Head of caudate nucleus (tissue), 42 donors: ENCODE results near the gene PRKCE.

Experiments
- DNase-seq, 42 donors: peaks; one replicate each; pipeline versions ENCODE4 v3.0.0 to v3.0.0-alpha.2; 2020 to 2021; ENCODE audit warnings: mixed read lengths in 7 of 42
- intact Hi-C: fragments of 100-400 bp; cut with DNase I; formaldehyde crosslinking; loops from one replicate; pipeline ENCODE4 v1.15.0; 2022

Gene PRKCE

DNA sequence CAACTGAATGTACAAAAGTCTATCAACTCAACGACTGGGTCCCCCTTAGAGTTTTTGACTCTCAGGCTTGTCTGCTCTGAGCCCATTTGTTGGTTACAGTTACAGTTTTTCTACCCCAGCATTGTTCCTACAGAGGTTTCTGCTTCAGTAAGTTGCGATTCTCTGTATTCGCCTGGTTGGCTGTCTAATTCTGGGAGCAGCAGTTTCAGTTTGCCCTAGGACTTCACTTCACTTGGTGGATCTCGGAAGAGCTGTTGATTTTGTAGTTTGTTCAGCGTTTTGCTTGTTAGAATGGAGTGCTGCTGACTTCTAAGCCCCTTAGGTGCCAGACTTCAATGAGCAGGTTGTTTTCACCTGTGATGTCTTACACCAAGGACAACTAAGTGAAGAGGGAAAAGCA lies 349.2 kb downstream of the PRKCE start:
- intact Hi-C loops: no loop called here
- DNase-seq: no peak

DNA sequence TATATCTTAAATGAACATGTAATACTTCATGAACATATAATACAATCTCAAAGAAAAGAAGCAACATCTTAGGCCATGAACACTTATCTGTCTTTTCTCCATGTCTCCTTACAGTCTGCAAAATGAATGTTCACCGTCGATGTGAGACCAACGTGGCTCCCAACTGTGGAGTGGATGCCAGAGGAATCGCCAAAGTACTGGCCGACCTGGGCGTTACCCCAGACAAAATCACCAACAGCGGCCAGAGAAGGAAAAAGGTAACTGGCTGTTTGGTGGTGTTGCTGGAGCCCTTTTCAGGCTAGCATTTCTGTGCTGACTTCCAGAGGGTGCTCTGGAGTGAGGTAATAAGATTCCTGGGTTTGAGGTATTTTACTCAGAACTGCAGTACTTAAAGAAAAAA lies 349.8 kb downstream of the PRKCE start:
- intact Hi-C loops: no loop called here
- DNase-seq: no peak

GRCh38 chr2:46001741-46002506 lies 350.4 kb downstream of the PRKCE start:
- intact Hi-C loops: no loop called here
- DNase-seq: no peak

DNA sequence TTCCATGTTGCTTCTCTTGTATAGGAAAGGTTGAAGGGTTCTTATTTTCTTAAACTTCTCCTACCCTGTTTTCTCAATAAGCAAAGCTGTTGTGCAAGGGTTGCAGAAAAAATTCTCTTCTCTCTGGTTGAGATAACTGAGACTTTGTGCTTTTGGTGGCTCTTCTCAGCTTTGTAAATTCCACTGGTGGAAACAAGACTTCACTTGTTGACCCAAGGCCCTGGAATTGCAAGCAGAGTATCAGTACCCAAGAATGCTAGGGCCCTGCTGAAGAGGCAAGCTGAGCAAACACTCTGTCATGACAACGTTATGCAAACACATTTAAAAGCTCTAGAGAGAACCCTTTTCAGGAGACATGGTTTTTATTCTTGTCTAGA lies 351.0 kb downstream of the PRKCE start:
- intact Hi-C loops: no loop called here
- no peak for DNase-seq

- DNase-seq: no peak
- intact Hi-C loops: no loop called here
Measured at GRCh38 chr2:46002947-46003346, 351.5 kb downstream of the PRKCE start.

DNA sequence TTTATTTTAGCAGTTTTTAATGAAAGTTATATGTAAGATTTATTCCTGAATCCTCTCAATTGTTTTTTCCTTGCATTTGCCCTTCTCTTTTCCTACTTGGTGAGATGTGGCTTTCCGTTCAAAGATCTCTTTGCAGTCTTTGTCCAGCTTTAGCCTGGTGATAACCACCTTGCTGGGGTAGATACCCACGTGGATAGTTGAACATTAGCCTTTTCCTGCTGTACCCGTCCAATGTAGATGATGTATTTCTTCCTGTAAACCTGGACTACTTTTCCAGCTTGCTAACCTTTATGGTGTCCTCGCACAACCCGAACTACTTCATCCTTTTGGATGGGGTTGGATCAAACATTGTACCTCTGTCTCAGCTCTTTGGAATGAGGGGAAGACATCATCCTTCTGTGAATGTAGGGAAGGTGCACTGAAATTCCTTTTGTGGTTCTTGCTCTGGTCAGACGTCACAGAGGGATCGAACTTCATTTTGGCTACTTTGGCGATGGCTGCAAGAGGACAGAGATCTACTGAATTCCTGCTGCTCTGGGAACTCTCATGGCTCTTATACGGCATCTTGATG lies 352.5 kb downstream of the PRKCE start:
- intact Hi-C loops: no loop called here

DNA sequence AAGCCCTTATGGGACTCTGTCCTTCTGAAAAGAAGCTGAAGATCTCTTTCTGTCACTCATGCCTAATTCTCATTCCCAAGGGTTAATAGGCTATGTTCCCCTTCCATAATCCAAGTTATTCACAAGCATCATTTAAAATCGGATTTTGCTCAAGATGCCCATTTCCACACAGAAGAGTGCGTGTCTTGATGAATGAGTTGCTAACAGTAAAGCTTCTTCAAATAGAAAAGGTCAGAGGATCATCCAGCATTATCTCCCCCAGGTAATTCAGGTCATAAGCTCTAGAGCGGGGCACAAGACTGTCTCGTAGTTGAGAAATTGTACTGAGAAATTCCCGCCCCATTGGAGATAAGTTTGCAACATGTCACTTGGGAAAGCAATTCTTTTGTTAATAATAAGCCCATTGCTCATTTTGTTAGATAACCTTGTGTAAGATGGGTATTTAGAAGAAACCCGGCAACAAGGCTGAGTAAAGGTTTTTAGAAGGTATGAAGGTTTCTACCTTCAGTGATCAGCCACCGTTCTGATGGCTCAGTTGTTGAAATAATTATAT lies 355.1 kb downstream of the PRKCE start:
- intact Hi-C loops: no loop called here
- no peak for DNase-seq

More for the DNA sequence above, 352.5 kb downstream of the PRKCE start:
- DNase-seq: no peak

- intact Hi-C loops: no loop called here
- no peak for DNase-seq
Measured at GRCh38 chr2:46007412-46007811, 355.9 kb downstream of the PRKCE start.

DNA sequence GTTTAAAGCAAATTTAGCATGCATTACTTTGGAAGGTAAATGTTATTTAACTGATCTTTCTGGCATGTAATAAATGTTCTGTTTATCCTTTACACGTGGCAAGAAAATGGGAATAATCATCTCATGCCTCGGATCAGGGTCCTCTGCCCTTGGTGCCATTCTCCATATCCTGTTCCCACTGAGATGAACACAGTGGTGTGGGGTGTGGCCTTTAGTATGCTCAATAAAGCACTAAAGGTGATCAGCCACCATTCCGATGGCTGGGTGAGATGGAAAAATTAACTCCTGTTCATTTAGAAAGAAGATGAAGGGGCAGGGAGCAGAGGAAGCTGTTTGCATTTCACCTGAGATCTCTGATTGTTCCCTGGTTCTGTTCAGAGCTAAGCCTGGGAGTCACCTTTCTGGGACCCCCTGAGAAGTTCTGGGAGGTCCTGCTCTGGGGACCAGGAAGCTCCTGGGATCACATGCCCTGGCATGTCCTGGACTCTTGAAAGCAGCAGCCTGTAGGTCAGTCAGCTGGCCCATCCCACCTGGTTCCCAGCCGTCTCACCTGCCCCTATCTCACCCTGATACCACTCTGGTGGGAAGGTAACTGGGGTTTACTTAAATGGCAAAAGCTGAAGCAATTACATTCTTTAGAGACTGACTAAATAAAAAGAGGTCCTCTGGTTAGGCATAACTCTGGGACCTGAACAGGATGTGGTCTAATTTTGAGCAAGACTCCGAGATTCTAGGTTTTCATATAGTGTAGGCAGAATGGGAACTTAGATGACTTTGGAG lies 356.8 kb downstream of the PRKCE start:
- no peak for DNase-seq
- intact Hi-C loops: no loop called here

DNA sequence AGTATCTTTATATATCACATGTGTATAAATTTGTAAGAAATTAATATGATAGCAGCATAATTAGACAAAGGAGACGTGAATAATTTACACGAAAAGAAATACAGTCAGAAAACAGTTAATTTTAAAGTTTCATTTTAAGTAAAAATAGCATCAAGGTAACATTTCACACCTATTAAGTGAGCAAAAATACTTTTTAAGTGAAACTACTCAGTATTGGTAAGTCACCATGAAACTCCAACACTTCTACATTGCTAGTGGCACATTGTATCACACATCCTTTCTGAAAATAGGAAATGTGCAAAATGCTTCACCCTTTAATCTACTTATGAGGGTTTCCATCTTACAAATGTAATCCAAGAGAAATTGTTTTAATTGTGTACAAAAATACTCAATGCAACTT lies 357.8 kb downstream of the PRKCE start:
- intact Hi-C loops: no loop called here
- no peak for DNase-seq

DNA sequence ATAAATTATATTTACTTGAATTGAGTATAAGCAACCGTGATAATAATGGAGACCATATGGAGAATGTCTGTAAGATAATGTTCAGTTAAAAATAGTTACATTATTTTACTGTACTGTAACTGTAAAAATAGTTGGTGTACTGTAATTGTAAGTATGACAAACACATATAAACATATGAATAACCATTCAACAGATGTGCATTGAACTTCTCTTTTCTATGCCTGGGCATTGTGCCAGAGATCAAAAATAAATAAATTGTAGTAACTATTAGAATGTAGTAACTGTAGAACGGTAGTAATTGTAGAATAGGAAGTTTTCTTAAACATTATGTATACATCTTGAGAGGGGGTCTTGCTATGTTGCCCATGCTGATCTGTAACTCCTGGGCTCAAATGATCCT lies 358.3 kb downstream of the PRKCE start:
- intact Hi-C loops: loop anchor here (10.0 kb wide), 1 partner anchor 355 kb away; no protein-coding TSS in a partner anchor
- no peak for DNase-seq

- intact Hi-C loops: loop anchor here (10.0 kb wide), 1 partner anchor 354 kb away; no protein-coding TSS in a partner anchor
- no peak for DNase-seq
Measured at GRCh38 chr2:46010223-46010924, 358.9 kb downstream of the PRKCE start.

DNA sequence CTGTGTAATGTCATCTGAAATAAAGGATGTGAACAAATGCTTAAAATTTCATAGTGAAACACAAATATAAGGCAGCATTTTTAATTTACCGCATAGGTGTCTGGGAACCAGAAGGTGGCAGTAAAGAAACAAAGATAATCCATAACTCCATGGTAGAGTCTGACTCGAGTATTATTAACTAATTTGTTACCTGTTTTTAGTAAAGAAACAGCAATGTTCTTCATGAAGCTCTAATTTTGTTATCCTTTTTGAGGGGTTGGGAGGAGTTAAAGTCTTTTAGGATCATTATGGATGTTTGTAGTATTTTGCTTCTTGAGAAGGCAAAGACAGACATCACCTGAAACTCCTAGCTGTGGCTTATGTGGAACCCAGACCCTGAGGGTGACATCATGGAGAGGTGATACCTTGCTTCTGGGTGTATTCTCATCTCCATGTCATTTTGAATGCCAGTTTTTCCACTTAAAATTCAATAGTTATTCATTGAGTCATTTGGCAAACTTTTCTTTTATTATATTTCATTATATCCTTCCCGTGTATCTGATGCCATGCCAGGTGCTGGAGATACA lies 359.5 kb downstream of the PRKCE start:
- intact Hi-C loops: loop anchor here (10.0 kb wide), 1 partner anchor 354 kb away; no protein-coding TSS in a partner anchor
- no peak for DNase-seq

GRCh38 chr2:46012618-46013240 lies 361.3 kb downstream of the PRKCE start:
- no peak for DNase-seq

DNA sequence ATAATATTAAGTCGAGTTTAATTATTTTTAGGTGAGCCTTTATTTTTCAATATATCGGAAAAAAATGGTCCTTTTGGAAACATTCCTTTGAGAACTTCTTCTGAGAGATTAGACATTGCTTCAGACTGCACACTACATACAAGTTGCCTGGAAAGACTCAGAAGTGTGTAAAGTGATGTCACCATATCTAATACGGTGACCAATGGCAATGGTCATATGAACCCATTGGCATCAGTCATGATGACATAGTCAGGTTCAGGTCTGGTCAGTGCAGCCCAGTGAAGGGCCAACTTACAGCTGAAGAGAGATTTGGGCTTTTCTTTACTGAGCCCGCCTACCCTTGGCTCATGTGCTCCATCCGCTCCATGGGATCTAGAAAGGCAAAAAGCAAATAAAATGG lies 362.3 kb downstream of the PRKCE start:
- intact Hi-C loops: loop anchor here (10.0 kb wide), 1 partner anchor 351 kb away; no protein-coding TSS in a partner anchor
- no peak for DNase-seq

More at GRCh38 chr2:46012618-46013240, 361.3 kb downstream of the PRKCE start:
- intact Hi-C loops: loop anchor here (10.0 kb wide), 1 partner anchor 352 kb away; no protein-coding TSS in a partner anchor

GRCh38 chr2:46014911-46015654 lies 363.6 kb downstream of the PRKCE start:
- intact Hi-C loops: loop anchor here (10.0 kb wide), 1 partner anchor 350 kb away; no protein-coding TSS in a partner anchor
- DNase-seq: no peak

GRCh38 chr2:46015671-46016070 lies 364.2 kb downstream of the PRKCE start:
- intact Hi-C loops: loop anchor here (10.0 kb wide), 1 partner anchor 349 kb away; no protein-coding TSS in a partner anchor
- DNase-seq: no peak
